ENCODE measurements around the gene SVOP.

Gene SVOP

GRCh38 chr12:109020146-109020795 is 597 bp downstream of the SVOP start:
- TF ChIP-seq CTCF (IDR thresholded peaks at IDR 0.05; ENCODE audit: insufficient read depth, low read depth, low read length, missing control alignments), result no peak
- no peak for DNase-seq (ENCODE audit: low read depth)
- no peak overlapping the region for H3K4me3 ChIP-seq (ENCODE audit: low read depth, low read length)

GRCh38 chr12:109018296-109018695 is 2.6 kb downstream of the SVOP start:
- DNase-seq (ENCODE audit: low read depth), result no peak
- H3K4me3 ChIP-seq (ENCODE audit: low read depth, low read length), result no peak overlapping the region
- no peak for TF ChIP-seq CTCF (IDR thresholded peaks at IDR 0.05; ENCODE audit: insufficient read depth, low read depth, low read length, missing control alignments)

GRCh38 chr12:109016978-109017377 is 3.9 kb downstream of the SVOP start:
- DNase-seq (ENCODE audit: low read depth), result no peak
- H3K4me3 ChIP-seq (ENCODE audit: low read depth, low read length), result no peak overlapping the region
- no peak for TF ChIP-seq CTCF (IDR thresholded peaks at IDR 0.05; ENCODE audit: insufficient read depth, low read depth, low read length, missing control alignments)

GRCh38 chr12:109016016-109016415 is 4.9 kb downstream of the SVOP start:
- no peak for DNase-seq (ENCODE audit: low read depth)
- H3K4me3 ChIP-seq (ENCODE audit: low read depth, low read length), result no peak overlapping the region
- TF ChIP-seq CTCF (IDR thresholded peaks at IDR 0.05; ENCODE audit: insufficient read depth, low read depth, low read length, missing control alignments), result no peak

GRCh38 chr12:109014984-109015765 is 5.7 kb downstream of the SVOP start:
- no peak for DNase-seq (ENCODE audit: low read depth)
- H3K4me3 ChIP-seq (ENCODE audit: low read depth, low read length), result no peak overlapping the region
- no peak for TF ChIP-seq CTCF (IDR thresholded peaks at IDR 0.05; ENCODE audit: insufficient read depth, low read depth, low read length, missing control alignments)

GRCh38 chr12:109010259-109010658 is 10.6 kb downstream of the SVOP start:
- H3K4me3 ChIP-seq (ENCODE audit: low read depth, low read length), result no peak overlapping the region
- TF ChIP-seq CTCF (IDR thresholded peaks at IDR 0.05; ENCODE audit: insufficient read depth, low read depth, low read length, missing control alignments), result no peak
- DNase-seq (ENCODE audit: low read depth), result no peak
